Trophoblast cell (in vitro differentiated cells and primary cell): Measurements from ENCODE around the gene SNX7.

Experiments used
- DNase-seq, 2 donors: peaks; one replicate each; pipeline ENCODE4 v3.0.0-alpha.2; 2016
- H2AFZ ChIP-seq: 2 replicates; pipeline ENCODE4 v1.6.1; 2013; ENCODE audit warnings: low read length, moderate library complexity, mild to moderate bottlenecking; ENCODE audit not compliant: insufficient read depth, poor library complexity
- H2AK5ac ChIP-seq: 2 replicates; pipeline ENCODE4 v1.6.1; 2013; ENCODE audit warnings: mild to moderate bottlenecking, low read length
- H2BK120ac ChIP-seq: 2 replicates; pipeline ENCODE4 v1.6.1; 2013; ENCODE audit warnings: low read length, mild to moderate bottlenecking, moderate library complexity; ENCODE audit not compliant: insufficient read depth, poor library complexity
- H2BK12ac ChIP-seq: 2 replicates; pipeline ENCODE4 v1.6.1; 2013; ENCODE audit warnings: mild to moderate bottlenecking, low read length, moderate library complexity
- H2BK5ac ChIP-seq: 2 replicates; pipeline ENCODE4 v1.6.1; 2013; ENCODE audit warnings: low read length, low read depth, moderate library complexity, mild to moderate bottlenecking; ENCODE audit not compliant: poor library complexity
- H3K14ac ChIP-seq: 2 replicates; pipeline ENCODE4 v1.6.1; 2013; ENCODE audit warnings: mild to moderate bottlenecking, low read length
- H3K18ac ChIP-seq: 2 replicates; pipeline ENCODE4 v1.6.1; 2013; ENCODE audit warnings: mild to moderate bottlenecking, low read length
- H3K23ac ChIP-seq: 2 replicates; pipeline ENCODE4 v1.6.1; 2013; ENCODE audit warnings: low read length
- H3K27ac ChIP-seq: 2 replicates; pipeline ENCODE4 v1.5.1; 2013; ENCODE audit warnings: low read depth, mild to moderate bottlenecking, inconsistent platforms, low read length, moderate library complexity
- H3K27me3 ChIP-seq: 2 replicates; pipeline ENCODE4 v1.6.1; 2013; ENCODE audit warnings: inconsistent platforms, mild to moderate bottlenecking, low read length, moderate library complexity; ENCODE audit not compliant: insufficient read depth
- H3K36me3 ChIP-seq, 2 experiments: 1 replicate in 1 of 2; 2 replicates in 1 of 2; pipeline ENCODE4 v1.6.1; 2013; ENCODE audit warnings: low read length in 2 of 2, mild to moderate bottlenecking in 2 of 2, moderate library complexity in 1 of 2; ENCODE audit not compliant: insufficient read depth in 2 of 2, control insufficient read depth in 1 of 2
- H3K4ac ChIP-seq: 2 replicates; pipeline ENCODE4 v1.6.1; 2013; ENCODE audit warnings: low read depth, mild to moderate bottlenecking, low read length, moderate library complexity
- H3K4me1 ChIP-seq, 2 experiments: 1 replicate in 1 of 2; 2 replicates in 1 of 2; pipeline ENCODE4 v1.6.1; 2013; ENCODE audit warnings: low read length in 2 of 2, mild to moderate bottlenecking in 2 of 2, moderate library complexity in 1 of 2; ENCODE audit not compliant: insufficient read depth in 2 of 2, control insufficient read depth in 1 of 2
- H3K4me2 ChIP-seq: 2 replicates; pipeline ENCODE4 v1.6.1; 2013; ENCODE audit warnings: inconsistent platforms, mild to moderate bottlenecking, low read length, moderate library complexity
- H3K4me3 ChIP-seq: 2 replicates; pipeline ENCODE4 v1.5.1; 2013; ENCODE audit warnings: mild to moderate bottlenecking, low read depth, low read length, inconsistent platforms
- H3K79me1 ChIP-seq: one replicate; pipeline ENCODE4 v1.6.1; 2013; ENCODE audit warnings: low read length
- H3K79me2 ChIP-seq: 2 replicates; pipeline ENCODE4 v1.6.1; 2013; ENCODE audit warnings: low read length, mild to moderate bottlenecking; ENCODE audit not compliant: control insufficient read depth, insufficient read depth, poor library complexity
- H3K9ac ChIP-seq: 2 replicates; pipeline ENCODE4 v1.6.1; 2013; ENCODE audit warnings: mild to moderate bottlenecking, low read length
- H3K9me3 ChIP-seq: 2 replicates; pipeline ENCODE4 v1.6.1; 2013; ENCODE audit warnings: low read depth, mild to moderate bottlenecking, control low read depth, inconsistent platforms, low read length; ENCODE audit not compliant: insufficient read depth
- H4K12ac ChIP-seq: 2 replicates; pipeline ENCODE4 v1.6.1; 2013; ENCODE audit warnings: low read depth, mild to moderate bottlenecking, low read length, moderate library complexity
- H4K8ac ChIP-seq: 2 replicates; pipeline ENCODE4 v1.6.1; 2013; ENCODE audit warnings: low read depth, mild to moderate bottlenecking, low read length, moderate library complexity
- H4K91ac ChIP-seq: one replicate; pipeline ENCODE4 v1.6.1; 2013; ENCODE audit warnings: low read depth, mild to moderate bottlenecking, low read length, moderate library complexity
- WGBS: extraction: QIAGEN DNeasy Blood & Tissue Kit; methylation state at CpG from one replicate; pipeline ENCODE4 v1.1.7; 2013; ENCODE audit warnings: missing lambda C conversion rate; ENCODE audit not compliant: insufficient read length, insufficient coverage; ENCODE audit errors: extremely low coverage; 5-methylcytosine and 5-hydroxymethylcytosine counted together

The SNX7 gene

DNA sequence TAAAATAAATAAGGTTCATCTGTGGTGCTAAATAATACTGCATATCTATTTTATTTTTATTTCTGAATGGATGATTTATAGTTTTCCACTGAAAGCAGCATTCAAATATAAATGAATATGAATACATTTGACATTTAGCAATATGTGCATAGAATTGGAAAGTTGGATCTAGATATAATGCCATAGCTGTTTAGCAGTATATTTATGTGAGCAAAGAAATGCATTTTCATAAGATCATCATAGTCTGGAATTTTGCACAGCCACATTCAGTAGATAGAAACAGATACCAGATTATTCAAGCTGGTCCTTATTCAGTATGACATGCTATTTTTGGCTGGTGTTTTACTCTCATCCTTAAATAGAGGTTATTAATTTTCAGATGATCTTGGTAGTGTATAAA is 46.0 kb downstream of the SNX7 start:
- H3K14ac ChIP-seq, result no peak overlapping the region
- H3K4ac ChIP-seq, result no peak overlapping the region

DNA sequence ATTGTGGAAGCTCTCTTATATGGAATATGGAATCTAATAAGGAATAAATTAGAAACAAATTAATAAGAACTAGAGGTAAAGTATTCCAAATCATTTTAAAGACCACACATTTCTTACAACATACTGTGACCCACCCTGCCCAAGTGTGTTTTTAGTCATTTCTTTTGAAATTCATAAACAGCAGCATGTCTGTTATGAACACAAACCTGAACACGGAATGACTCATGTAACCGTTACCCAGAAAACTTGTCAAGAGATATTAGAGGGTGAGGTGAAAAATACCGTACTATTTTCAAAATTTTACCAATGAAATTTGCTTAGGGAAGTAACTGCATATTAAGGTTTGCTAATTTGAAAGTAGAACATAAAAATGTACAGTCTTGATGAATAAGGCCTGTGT is 48.4 kb downstream of the SNX7 start:
- no peak overlapping the region for H2AFZ ChIP-seq
- WGBS, result no CpG with 5 or more reads among the region's 3 CpGs
- H3K4me2 ChIP-seq, result no peak overlapping the region
- H3K14ac ChIP-seq, result no peak overlapping the region
- no peaks in the 10 kb centered on the region for H3K9me3 ChIP-seq
- H2BK5ac ChIP-seq, result no peak overlapping the region
- H2BK120ac ChIP-seq, result no peak overlapping the region
- no peaks in the 10 kb centered on the region for H3K79me1 ChIP-seq
- no peak overlapping the region for H2BK12ac ChIP-seq
- H4K91ac ChIP-seq, result no peak overlapping the region
- H4K12ac ChIP-seq, result no peak overlapping the region
- no peaks in the 10 kb centered on the region for H3K27me3 ChIP-seq
- no peaks in the 10 kb centered on the region for H3K36me3 ChIP-seq
- H2AK5ac ChIP-seq, result no peak overlapping the region
- DNase-seq, result no peak
- H3K18ac ChIP-seq, result no peak overlapping the region
- no peak overlapping the region for H3K4ac ChIP-seq
- H3K23ac ChIP-seq, result no peak overlapping the region
- no peak overlapping the region for H4K8ac ChIP-seq
- no peak overlapping the region for H3K9ac ChIP-seq
- H3K79me2 ChIP-seq, result no peaks in the 10 kb centered on the region
- H3K4me1 ChIP-seq, result no peaks in the 10 kb centered on the region
- no peak overlapping the region for H3K27ac ChIP-seq
- no peak overlapping the region for H3K4me3 ChIP-seq

More for the DNA sequence above, 46.0 kb downstream of the SNX7 start:
- Histone ChIP-seq H3K18ac (no peak overlapping the region), H3K4me3 (no peak overlapping the region), H4K91ac (no peak overlapping the region), H3K9ac (no peak overlapping the region), H3K23ac (no peak overlapping the region), H3K9me3 (no peaks in the 10 kb centered on the region), H4K8ac (no peak overlapping the region), H2BK120ac (no peak overlapping the region), H2AFZ (no peak overlapping the region), H3K4me2 (no peak overlapping the region), H3K27ac (no peak overlapping the region), H3K4me1 (no peaks in the 10 kb centered on the region), H2BK12ac (no peak overlapping the region), H4K12ac (no peak overlapping the region), H3K36me3 (no peaks in the 10 kb centered on the region), H3K79me2 (no peaks in the 10 kb centered on the region), H2BK5ac (no peak overlapping the region), H2AK5ac (no peak overlapping the region), H3K79me1 (no peaks in the 10 kb centered on the region), H3K27me3 (no peaks in the 10 kb centered on the region)
- no peak for DNase-seq

DNA sequence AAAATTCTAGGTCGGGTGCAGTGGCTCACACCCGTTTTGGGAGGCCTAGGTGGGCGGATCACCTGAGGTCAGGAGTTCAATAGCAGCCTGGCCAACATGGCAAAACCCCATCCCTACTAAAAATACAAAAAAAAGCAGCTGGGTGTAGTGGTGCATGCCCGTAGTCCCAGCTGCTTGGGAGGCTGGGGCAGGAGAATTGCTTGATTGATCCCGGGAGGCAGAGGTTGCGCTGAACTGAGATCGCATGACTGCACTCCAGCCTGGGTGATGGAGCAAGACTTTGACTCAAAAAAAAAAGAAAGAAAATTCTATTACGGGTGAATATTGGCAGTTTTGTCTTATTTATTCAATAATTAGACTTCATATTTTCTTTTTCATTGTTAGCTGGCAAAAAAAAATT is 62.1 kb downstream of the SNX7 start:
- H3K9ac ChIP-seq, result no peak overlapping the region
- no peak overlapping the region for H4K8ac ChIP-seq
- no peaks in the 10 kb centered on the region for H3K4me1 ChIP-seq
- H3K18ac ChIP-seq, result no peak overlapping the region
- no peak overlapping the region for H2BK5ac ChIP-seq
- H3K27me3 ChIP-seq, result no peaks in the 10 kb centered on the region
- H3K4me3 ChIP-seq, result no peak overlapping the region
- H3K23ac ChIP-seq, result no peak overlapping the region
- H4K91ac ChIP-seq, result no peak overlapping the region
- no peak overlapping the region for H2BK120ac ChIP-seq
- H3K9me3 ChIP-seq, result no peaks in the 10 kb centered on the region
- WGBS, result no CpG with 5 or more reads among the region's 8 CpGs
- H2BK12ac ChIP-seq, result no peak overlapping the region
- H2AK5ac ChIP-seq, result no peak overlapping the region
- H3K36me3 ChIP-seq, result no peaks in the 10 kb centered on the region
- DNase-seq, result no peak
- no peak overlapping the region for H3K14ac ChIP-seq
- H3K79me1 ChIP-seq, result no peaks in the 10 kb centered on the region
- no peak overlapping the region for H3K4ac ChIP-seq
- no peak overlapping the region for H2AFZ ChIP-seq
- H4K12ac ChIP-seq, result no peak overlapping the region
- no peak overlapping the region for H3K4me2 ChIP-seq
- no peak overlapping the region for H3K27ac ChIP-seq
- no peaks in the 10 kb centered on the region for H3K79me2 ChIP-seq

DNA sequence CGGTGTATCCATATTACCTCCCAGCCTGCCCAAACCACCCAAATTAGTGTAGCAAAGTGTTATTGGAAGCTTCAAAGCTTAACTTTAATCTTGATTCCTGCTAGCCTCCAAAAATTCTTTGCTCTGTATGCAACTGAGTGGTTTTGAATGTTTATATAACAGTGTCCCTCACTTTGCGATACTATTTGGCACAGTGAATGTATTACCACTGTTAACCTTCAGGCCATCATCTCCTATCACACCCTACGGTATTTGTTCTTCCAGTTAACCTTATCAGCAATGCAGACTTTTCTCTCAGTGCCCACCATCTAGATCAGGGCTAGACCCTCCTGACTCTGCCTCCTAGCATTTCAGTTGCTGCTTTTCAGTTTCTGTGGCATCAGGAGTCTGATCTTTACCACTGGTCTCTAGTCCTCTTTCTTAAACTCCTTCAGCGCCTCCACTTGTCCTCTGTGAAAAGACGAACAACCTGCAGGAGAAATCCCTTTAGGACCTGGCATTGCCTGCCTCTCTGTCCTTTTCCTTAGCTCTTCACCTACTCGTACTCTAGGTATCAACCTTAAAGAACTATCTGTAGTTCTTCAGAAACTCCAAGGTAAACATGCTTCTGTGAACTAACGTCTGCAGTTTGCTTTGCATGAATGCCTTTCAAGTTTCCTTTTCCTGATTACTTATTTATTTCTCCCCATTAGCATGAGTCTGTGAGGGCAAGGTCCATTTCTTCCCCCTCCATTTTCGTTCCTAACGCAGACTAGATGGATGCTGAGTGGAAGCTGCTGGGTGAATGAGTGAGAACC is 71.7 kb downstream of the SNX7 start:
- Histone ChIP-seq H3K4me2 (no peak overlapping the region), H3K4me1 (no peaks in the 10 kb centered on the region)

More for the DNA sequence above, 71.7 kb downstream of the SNX7 start:
- DNase-seq, result no peak
- Histone ChIP-seq H3K27me3 (no peaks in the 10 kb centered on the region), H3K4ac (no peak overlapping the region), H3K79me1 (no peaks in the 10 kb centered on the region), H2BK12ac (no peak overlapping the region), H3K27ac (no peak overlapping the region), H4K91ac (no peak overlapping the region), H3K14ac (no peak overlapping the region), H3K79me2 (no peaks in the 10 kb centered on the region), H3K18ac (no peak overlapping the region), H3K9ac (no peak overlapping the region), H3K36me3 (no peaks in the 10 kb centered on the region), H4K12ac (no peak overlapping the region), H3K9me3 (no peaks in the 10 kb centered on the region), H2AK5ac (no peak overlapping the region), H2BK5ac (no peak overlapping the region), H4K8ac (no peak overlapping the region), H2AFZ (no peak overlapping the region), H3K23ac (no peak overlapping the region), H3K4me3 (no peak overlapping the region), H2BK120ac (no peak overlapping the region)
- WGBS, result no CpG with 5 or more reads among the region's 9 CpGs
